HG03039 (cell line): ENCODE measurements around the gene TOR4A.

Experiments
- ATAC-seq: cut with Tn5 transposase; IDR thresholded peaks from one replicate; pipeline ENCODE4 v1.9.1; 2021; ENCODE audit warnings: mild to moderate bottlenecking, moderate library complexity; ENCODE audit not compliant: unreplicated experiment

Gene TOR4A

GRCh38 chr9:137304383-137305059 lies 27.0 kb downstream of the TOR4A start:
- no peak for ATAC-seq

GRCh38 chr9:137305060-137305797 lies 27.7 kb downstream of the TOR4A start:
- ATAC-seq, result no peak

DNA sequence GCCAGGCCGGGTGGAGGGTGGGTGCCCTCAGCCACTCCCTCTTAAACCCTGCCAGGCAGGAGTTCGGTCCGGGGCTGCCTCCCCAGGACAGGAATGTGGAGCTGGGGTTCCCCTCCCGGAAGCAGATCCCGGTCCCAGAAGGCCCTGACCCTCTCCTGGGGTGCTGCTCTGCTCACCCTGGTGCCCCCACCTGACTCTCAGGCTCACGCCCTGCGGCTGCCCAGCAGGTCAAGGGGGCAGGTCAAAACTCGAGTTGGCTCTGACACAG lies 28.2 kb downstream of the TOR4A start:
- ATAC-seq, result no peak

DNA sequence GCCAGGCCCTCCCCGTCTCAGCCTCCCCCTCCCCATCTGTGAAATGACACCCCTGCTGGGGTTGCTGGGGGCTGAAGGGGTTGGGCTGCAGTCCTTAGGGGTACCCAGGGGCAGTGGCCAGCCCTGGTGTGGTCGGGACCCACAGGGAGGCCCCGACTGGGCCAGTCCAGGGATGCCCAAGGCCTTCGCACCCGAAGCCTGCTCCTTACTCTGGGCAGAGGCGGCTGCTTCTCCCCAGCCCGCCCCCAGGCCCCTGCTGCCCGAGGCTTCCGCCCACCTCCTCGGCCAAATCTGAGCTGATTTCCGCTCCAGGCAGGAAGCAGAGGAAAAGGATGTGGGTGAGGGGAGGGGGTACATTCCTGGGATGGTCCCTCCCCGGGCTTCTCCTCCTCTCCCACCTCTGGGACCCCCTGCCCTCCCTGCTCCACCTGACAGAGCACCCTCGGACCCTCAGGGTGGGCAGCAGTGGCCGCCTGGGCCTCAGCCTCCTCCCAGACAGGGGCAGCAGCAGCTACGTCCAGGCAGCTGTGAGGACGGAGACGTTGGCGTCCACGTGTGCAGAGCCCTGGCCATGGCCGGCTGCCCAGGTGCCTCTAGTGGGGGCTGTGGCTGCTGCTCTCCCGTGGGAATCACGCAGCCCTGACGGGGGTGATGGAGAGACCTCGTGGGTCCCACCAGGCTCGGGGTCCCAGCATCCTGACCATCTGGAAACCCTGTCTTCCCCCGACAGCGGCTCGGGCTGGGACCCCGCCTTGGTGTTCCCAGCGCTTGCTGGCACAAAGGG lies 28.7 kb downstream of the TOR4A start:
- no peak for ATAC-seq

DNA sequence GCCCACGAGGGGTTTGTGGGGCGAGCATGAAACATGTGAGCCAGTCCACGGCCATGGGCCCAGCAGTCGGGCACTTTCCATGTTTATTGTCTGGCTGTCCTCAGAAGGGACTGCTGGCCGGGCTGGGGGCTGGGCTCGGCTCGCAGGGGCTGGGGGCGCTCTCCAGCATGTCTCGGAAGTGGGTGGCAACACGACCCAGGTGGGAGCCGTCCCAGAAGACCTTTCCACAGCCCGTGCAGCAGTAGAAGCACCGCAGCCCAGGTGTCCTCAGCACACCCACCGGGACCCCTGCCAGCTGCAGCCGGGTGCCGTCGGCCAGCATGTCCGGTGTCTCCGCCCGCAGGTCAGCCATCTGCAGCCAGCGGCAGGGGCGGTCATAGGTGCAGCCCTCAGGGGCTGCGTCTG lies 29.3 kb downstream of the TOR4A start:
- no peak for ATAC-seq

DNA sequence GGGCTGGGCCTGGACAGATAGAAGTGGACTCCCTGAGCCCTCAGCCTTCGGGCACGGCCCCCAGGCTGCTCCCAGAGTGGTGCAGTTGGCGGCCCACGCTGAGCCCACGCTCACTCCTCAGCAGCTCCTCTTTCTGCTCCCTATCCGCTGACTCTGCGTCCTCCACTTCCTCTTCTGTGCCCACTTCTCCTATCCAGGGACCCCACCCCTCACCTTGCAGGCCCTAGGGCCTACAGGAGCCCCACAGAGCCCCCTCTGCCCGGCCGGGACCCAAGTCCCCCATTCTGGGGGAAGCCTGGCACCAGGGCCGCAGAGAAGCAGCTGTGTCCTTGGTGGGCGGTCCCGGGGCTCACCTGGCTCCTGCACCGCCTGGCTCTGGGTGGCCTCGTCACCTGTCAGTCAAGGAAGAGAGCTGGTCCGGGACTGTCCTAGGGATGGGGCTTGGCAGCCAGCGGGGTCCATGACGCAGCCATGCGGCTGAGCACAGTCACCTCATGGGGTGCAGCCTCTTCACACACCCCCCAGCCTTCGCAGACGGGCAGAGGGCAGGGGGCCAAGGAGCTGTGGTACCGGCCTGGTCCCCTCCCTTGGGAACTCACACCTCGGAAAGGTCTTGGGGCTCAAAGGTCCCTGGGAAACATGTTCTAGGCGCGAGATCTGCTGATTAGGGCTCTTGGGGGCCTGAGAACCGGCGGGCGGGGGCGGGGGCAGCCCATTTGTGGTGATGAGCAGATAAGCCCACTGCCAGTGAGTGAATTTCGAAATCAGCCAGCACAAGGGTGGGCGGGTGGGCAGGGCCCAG lies 29.9 kb downstream of the TOR4A start:
- no peak for ATAC-seq

GRCh38 chr9:137308057-137308619 lies 30.6 kb downstream of the TOR4A start:
- no peak for ATAC-seq

- ATAC-seq, result no peak
Measured at GRCh38 chr9:137309368-137310188, 32.1 kb downstream of the TOR4A start.

GRCh38 chr9:137310189-137311052 lies 32.9 kb downstream of the TOR4A start:
- ATAC-seq, result no peak

GRCh38 chr9:137311171-137311985 lies 33.9 kb downstream of the TOR4A start:
- no peak for ATAC-seq

DNA sequence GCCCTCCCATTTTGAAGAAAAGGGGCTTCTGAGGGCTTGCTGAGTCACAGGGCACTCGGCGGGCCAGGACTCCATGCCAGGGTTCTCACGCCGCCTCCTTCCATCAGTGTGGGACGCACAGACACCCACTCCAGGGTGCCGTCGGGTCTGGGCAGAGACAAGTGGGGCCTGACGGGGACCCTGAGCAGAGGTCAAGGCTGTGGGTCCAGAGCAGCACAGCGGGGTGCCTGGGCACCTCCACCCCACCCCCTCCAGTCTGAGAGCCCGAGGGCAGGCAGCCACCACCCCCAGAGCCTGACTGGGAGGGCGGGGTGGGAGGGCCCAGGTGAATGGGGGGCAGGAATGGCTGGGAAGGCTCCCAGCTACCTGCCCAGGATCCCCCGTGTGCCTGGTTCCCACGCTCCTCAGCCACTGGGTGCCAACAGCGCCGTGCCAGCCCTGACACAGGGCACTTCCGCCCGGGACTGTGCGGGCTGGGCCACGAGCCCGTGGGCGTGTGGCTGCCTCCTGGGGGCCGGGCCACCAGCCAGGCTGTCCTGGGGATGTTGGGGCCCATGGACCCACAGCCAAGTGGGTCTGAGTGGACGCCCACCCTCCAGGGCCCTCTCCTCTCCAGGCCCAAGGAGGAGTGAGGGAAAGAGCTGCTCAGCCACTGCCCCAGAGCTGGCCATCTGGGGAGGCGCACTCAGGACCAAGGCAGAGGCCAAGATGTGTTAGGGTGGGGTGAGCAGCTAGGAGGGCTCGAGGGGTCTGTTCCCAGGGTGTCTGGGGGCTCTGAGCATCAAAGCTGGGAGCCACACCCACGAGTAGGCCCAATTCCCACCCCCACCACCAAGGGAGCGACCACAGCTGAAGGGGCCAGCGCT lies 34.7 kb downstream of the TOR4A start:
- ATAC-seq, result no peak

DNA sequence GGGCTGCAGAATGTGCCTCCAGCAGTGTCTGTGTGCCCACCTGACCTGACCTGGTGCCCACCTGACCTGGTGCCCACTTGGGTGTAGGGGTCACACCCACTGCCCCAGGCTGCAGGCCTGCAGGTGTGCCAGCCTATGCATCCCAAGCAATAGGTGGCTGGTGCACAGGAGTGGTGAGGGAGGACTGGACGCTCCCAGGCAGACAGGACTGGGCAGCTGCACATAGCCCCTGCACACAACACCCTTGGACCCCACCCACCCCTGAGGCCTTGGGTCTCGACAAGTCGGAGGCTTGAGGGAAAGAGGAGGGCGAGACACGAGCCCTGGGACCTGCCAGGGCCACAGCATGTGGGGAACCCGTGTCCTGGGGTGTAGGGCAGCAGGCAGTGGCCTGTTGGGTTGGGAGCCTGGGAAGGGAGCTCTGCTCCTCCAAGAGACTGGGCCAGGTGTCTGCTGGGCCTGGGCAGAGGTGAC lies 35.4 kb downstream of the TOR4A start:
- no peak for ATAC-seq

- no peak for ATAC-seq
Measured at GRCh38 chr9:137313326-137313936, 35.9 kb downstream of the TOR4A start.

GRCh38 chr9:137313956-137314560 lies 36.5 kb downstream of the TOR4A start:
- no peak for ATAC-seq

DNA sequence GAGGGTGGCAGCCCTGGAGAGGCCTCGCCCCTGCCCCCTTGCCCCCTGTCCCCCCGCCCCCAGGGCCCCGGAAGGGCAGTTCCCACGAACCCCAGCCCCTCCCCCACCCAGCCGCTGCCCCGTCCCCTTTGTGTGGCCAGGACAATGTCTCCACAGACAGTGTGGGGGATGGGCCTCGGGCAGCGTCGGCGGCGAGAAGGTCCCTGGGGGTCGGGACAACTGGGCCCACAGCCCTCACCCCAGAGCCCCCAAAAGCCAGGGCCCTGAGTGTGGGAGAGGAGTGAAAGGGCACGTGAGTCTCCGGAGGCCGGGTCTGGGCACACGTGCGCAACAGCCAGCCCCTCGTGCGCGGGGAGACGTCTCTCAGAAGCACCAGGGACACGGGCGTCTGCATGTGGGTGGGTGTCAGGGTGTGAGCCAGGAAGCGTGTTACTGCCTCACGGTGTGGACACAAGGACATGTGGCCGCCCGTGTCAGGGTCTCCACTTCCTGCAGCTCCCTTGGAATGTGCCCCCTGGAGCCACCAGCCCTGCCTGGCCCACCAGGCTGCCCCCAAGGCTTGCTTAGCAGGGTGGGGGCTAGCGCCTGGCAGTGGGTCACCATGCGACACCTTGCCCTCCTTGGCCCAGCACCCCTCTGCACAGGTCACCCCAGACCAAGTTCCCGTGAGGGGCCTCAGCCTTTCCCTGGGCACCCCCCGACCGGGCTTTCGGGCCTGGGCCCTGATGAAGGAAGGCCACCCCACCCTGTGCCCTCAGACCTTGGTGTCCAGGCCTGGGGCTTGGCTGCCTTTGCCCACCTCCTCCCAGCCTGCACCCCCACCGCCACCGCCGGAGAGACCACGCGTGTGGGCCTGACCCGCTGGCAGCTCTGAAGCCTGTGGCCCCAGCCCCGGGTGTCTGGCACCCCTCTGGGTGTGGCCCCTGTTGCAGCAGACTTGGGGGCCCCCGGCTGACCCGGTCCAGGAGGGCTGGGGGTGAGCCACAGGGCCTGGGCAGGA lies 37.3 kb downstream of the TOR4A start:
- ATAC-seq, result no peak
